Adipocyte (in vitro differentiated cells): ENCODE measurements around the gene MLLT11.

ENCODE experiments used
- DNase-seq: peaks from one replicate; pipeline ENCODE4 v3.0.0-alpha.2; 2015; ENCODE audit warnings: low read depth
- H3K27me3 ChIP-seq: replicated peaks from 2 replicates; pipeline ENCODE4 v1.7.0; 2013; ENCODE audit warnings: mild to moderate bottlenecking, low read length, moderate library complexity; ENCODE audit not compliant: control insufficient read depth, insufficient read depth
- H3K36me3 ChIP-seq: 2 replicates; pipeline ENCODE4 v1.7.0; 2013; ENCODE audit warnings: low read length, mild to moderate bottlenecking, moderate library complexity; ENCODE audit not compliant: control insufficient read depth, insufficient read depth, severe bottlenecking
- H3K4me1 ChIP-seq: 2 replicates; pipeline ENCODE4 v1.7.0; 2013; ENCODE audit warnings: mild to moderate bottlenecking, low read length, moderate library complexity; ENCODE audit not compliant: control insufficient read depth, insufficient read depth
- H3K4me3 ChIP-seq: 2 replicates; pipeline ENCODE4 v1.7.0; 2013; ENCODE audit warnings: mild to moderate bottlenecking, low read length, moderate library complexity
- H3K9ac ChIP-seq: 2 replicates; pipeline ENCODE4 v1.7.0; 2013; ENCODE audit warnings: mild to moderate bottlenecking, low read length, moderate library complexity
- H3K9me3 ChIP-seq: 2 replicates; pipeline ENCODE4 v1.7.0; 2013; ENCODE audit warnings: mild to moderate bottlenecking, low read length, moderate library complexity; ENCODE audit not compliant: control insufficient read depth

Gene MLLT11, protein sequence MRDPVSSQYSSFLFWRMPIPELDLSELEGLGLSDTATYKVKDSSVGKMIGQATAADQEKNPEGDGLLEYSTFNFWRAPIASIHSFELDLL

DNA sequence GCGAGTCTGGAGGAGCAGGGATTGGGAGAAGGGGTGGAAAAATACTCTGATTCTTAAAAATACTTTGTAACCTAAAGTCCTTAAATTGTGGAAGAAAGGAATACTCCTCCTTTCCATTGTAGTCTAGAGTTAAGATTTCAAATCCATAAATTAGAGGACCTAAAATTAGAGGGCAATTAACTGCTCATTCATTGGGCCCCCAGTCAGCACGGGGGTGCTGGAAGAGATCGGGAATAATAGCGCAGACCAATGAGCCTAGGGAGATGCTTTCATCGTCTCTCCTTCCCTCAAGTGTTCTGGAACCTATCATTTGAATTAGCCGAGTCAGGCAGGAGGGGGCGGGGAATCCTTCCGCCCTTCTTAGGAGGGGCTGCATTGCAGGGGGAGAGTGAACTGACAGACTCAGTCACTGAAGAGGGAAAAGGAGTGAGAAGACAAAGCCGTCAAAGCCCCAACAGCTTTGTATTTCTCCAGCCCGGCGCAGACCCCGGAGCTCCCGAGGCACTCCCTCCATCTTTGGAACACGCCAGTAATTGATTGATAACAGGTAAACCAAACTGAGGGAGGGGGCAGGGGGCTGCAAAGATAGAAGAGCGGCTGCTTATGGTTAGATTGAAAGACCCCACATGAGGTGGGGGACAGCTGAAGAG is at the start of gene MLLT11:
MLLT11 (plus strand) TSS at position 391 of the 650 bp plus-strand sequence. CDS start 6,828 bp downstream, outside the sequence.
- Histone ChIP-seq H3K4me3 (peak within 1 kb of the TSS; percentile 98), H3K9ac (peak within 1 kb of the TSS; percentile 96), H3K27me3 (no peaks in the 10 kb centered on the region), H3K9me3 (no peaks in the 10 kb centered on the region), H3K4me1 (peaks cover 40% of the 10 kb centered on the region), H3K36me3 (peaks cover 15% of the 10 kb centered on the region)
- DNase-seq = peak; percentile 89

DNA sequence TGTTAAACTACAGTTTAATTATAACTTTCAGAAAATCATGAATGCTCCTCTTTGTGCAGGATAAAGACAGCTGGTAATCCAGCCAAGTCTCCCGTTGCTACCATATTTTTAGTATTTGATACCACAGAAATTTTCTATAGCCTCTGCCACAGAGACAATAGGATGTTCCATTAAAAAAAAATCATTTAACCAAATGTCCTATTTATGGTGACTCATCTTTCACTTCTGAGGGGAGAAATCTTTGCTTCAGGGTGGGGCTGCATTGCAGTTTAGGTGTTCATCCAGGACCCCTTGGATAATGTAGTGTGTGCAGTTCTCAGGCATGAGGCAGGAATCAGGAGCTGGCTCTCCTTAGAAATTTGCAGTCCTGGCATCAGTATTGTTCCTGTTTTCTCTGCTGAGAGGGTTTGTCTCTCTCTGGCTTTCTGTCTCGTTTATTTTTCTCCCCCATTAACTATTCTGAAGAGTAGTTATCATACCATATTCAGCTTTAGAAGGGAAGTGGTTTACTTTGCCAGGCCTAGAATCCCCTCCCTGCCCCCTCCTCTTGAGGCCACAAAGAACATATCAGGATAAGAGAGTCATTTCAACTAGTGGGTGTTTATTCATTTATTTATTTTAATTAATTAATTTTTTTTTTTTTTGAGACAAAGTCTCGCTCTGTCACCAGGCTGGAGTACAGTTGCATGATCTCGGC is 48.9 kb upstream of the MLLT11 start:
- H3K27me3 ChIP-seq = no peaks in the 10 kb centered on the region
- no peak overlapping the region for H3K9ac ChIP-seq
- no peak for DNase-seq
- H3K36me3 ChIP-seq = no peaks in the 10 kb centered on the region
- no peak overlapping the region for H3K4me3 ChIP-seq
- H3K4me1 ChIP-seq = peaks cover 59% of the 10 kb centered on the region
- H3K9me3 ChIP-seq = no peaks in the 10 kb centered on the region

DNA sequence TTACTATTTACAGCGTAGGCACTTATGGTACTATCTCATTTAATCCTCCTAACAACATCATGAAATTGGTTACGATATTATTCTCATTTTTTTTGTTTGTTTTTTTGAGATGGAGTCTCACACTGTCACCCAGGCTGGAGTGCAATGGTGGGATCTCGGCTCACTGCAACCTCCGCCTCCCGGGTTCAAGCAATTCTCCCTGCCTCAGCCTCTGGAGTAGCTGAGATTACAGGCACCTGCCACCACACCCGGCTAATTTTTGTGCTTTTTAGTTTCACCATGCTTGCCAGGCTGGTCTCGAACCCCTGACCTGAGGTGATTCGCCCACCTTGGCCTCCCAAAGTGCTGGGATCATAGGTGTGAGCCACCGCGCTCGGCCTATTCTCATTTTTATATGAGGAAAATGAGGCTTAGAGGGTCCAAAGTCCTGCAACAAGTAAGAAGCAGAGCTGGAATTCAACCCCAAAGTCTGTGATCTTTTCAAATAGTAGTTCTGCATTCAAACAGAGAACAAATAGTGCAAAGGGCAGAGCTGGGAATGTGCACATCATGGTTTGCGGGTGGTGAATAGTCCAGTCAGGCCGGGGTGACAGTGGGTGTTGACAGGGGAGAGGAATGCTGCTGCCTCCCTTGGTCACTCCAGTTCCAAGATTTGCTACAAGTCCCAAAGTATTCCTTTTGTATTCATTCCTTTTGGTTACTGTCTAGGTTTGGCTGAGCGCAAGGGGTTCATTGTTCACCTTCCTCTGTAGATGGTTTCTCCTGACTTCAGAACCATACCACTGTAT is 47.3 kb upstream of the MLLT11 start:
- Histone ChIP-seq H3K9ac (peak overlapping the region; percentile 55), H3K36me3 (peaks cover 3% of the 10 kb centered on the region), H3K27me3 (no peaks in the 10 kb centered on the region), H3K9me3 (no peaks in the 10 kb centered on the region), H3K4me1 (peaks cover 48% of the 10 kb centered on the region), H3K4me3 (peak overlapping the region; percentile 57)
- DNase-seq = no peak

DNA sequence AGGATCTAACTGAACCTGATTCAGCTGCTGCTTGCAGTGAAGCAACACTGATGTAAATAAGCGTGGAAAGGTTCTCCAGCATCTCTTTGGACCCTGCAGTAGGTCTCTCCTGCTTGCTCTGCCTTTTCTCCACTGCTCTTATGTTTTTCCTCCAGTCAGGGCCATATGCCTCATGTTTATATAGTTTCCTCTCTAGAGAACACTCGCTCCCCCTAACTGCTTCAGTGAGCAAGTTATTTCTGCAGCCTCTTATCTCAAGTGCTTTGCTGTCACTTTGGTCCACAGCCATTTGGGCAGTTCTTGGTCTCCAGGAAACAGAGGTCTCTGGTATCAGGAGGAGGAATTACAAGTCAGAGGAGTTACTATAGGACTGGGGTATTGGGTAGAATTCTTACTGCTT is 46.7 kb upstream of the MLLT11 start:
- DNase-seq = no peak
- Histone ChIP-seq H3K4me1 (peaks cover 45% of the 10 kb centered on the region), H3K36me3 (peaks cover 9% of the 10 kb centered on the region), H3K9ac (peak overlapping the region; percentile 55), H3K27me3 (no peaks in the 10 kb centered on the region), H3K4me3 (peak overlapping the region; percentile 57), H3K9me3 (no peaks in the 10 kb centered on the region)

DNA sequence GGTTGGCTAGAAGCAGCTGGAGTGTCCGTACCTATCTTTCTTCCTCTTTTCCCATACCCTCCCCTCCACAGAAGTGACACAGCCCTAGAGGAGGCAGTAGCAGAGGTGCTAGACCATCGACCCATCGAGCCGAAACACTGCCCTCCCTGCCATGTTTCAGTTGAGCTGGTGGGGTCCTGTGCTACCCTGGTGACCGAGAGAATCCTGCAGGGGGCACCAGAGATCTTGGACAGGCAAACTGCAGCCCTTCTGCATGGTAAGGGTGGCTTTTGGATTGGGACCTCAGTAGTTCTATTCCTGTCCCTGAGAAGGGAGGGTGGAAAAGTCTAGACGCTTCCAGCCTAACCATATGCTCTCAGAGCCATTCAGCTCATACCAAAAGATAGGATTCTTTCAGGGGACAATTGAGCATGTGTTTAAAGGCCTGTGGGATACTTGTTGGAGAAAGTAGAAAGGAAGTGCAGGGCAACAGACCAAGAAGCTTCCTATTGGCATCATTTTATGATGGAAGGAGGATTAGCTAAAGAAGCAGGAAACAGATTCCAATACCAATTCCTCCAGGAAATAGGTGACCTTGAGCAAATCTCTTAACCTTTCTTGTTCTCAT is 35.6 kb upstream of the MLLT11 start:
- peaks cover 39% of the 10 kb centered on the region for H3K36me3 ChIP-seq
- peak; percentile 78 for DNase-seq
- H3K4me1 ChIP-seq = no peaks in the 10 kb centered on the region
- H3K9ac ChIP-seq = no peak overlapping the region
- H3K4me3 ChIP-seq = no peak overlapping the region
- no peaks in the 10 kb centered on the region for H3K9me3 ChIP-seq
- H3K27me3 ChIP-seq = no peaks in the 10 kb centered on the region

DNA sequence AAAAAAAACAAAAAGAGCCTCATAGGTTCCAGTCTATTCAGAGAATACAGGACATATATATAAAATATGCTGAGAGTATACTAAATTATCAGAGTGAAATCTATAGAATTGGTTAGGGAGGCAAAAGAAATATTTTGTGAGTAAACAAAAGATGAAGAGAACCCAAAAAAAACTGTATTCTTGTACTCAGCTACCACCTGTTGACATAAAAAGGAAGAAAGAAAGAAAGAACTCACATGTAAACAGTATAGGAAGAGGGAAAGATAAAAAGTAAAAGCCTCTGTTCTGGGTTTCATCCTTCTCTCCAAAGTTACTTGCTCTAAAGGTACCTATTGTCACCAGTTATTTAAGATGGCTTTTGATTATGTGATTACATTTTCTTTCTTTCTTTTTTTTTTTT is 33.7 kb upstream of the MLLT11 start:
- Histone ChIP-seq H3K4me3 (no peak overlapping the region), H3K36me3 (peaks cover 52% of the 10 kb centered on the region), H3K27me3 (no peaks in the 10 kb centered on the region), H3K9me3 (no peaks in the 10 kb centered on the region), H3K9ac (no peak overlapping the region), H3K4me1 (no peaks in the 10 kb centered on the region)
- DNase-seq = no peak

DNA sequence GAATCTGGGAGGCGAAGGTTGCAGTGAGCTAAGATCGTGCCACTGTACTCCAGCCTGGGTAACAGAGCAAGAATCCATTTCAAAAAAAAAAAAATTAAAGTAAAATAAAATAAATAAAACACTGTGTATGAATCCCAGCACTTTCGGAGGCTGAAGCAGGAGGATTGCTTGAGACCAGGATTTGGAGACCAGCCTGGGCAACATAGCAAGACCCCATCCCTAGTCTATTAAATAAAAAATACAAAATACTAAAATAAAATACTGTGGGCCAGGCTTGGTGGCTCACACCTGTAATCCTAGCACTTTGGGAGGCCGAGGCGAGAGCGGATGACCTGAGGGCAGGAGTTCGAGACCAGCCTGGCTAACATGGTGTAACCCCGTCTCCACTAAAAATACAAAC is 28.0 kb upstream of the MLLT11 start:
- H3K36me3 ChIP-seq = peaks cover 54% of the 10 kb centered on the region

DNA sequence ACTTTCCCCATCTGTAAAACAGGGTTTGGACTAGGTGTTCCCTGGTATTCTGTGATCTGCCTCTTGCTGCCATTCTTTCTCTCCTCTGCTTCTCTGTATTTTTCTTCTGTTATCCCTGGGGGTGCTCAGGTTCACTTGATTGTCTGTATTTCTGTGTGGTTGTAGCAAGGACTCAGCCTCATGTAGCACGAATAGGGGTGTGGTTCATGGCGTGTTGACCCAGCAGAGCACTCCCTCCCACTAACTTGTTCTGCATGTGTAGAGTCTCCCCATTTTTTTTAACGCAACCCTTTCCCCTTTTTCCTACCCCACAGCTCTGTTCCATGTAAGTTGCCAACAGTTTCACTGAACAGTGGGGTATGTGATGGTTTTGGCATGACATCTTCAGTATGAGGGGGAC is 25.0 kb upstream of the MLLT11 start:
- H3K36me3 ChIP-seq = peaks cover 36% of the 10 kb centered on the region
- H3K27me3 ChIP-seq = no peaks in the 10 kb centered on the region

More for the DNA sequence above, 28.0 kb upstream of the MLLT11 start:
- no peaks in the 10 kb centered on the region for H3K9me3 ChIP-seq
- H3K4me1 ChIP-seq = no peaks in the 10 kb centered on the region
- no peak overlapping the region for H3K9ac ChIP-seq
- no peak for DNase-seq
- no peaks in the 10 kb centered on the region for H3K27me3 ChIP-seq
- H3K4me3 ChIP-seq = no peak overlapping the region

DNA sequence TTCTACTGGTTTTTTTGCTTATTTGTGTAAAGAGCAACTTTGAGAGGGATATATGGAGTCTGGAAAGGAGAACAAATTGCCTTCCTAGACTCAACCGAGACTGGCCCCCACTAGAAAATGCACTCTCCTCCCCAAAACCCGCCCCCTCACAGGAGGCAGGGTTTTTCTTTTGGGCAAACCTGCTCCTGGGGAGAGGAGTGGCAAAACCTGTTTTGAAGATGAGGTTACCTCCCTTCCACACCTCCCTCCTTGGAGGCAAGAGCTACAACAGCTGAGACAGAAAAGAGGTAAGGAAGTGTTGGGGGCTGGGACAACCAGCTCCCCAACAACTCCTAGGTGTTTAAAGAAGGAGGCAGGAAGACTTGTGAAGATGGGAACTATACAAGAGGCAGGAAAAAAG is 23.8 kb upstream of the MLLT11 start, which contains the start of gene BNIPL:
BNIPL (plus strand) TSS at position 231 of the 400 bp plus-strand sequence; CDS start at position 371, 140 bp downstream.
- Histone ChIP-seq H3K9ac (no peak within 1 kb of the TSS), H3K27me3 (no peaks in the 10 kb centered on the region), H3K4me1 (no peaks in the 10 kb centered on the region), H3K9me3 (no peaks in the 10 kb centered on the region), H3K36me3 (peaks cover 29% of the 10 kb centered on the region), H3K4me3 (no peak within 1 kb of the TSS)
- DNase-seq = no peak

More for the DNA sequence above, 25.0 kb upstream of the MLLT11 start:
- no peak for DNase-seq
- Histone ChIP-seq H3K4me1 (no peaks in the 10 kb centered on the region), H3K9ac (no peak overlapping the region), H3K4me3 (no peak overlapping the region), H3K9me3 (no peaks in the 10 kb centered on the region)

DNA sequence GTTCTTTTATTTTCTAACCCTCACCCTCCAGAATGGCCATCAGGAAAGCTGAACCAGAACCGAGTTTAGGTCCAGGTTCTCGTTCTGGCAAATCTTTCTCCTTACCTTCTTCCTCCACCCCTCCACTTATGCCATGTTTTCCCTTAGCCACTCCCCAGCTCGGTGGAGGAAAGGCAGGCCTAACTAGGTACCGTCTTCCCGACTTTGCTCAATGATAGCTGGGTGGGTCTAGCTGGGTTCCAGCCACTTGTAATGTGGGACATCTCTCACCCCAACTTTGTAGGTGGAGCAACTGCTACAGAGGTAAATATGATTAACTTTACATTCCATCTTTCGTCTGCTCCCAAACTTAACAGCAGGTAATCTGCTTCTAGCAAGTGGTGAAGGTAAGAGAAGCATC is 23.2 kb upstream of the MLLT11 start:
- Histone ChIP-seq H3K9me3 (no peaks in the 10 kb centered on the region), H3K4me1 (no peaks in the 10 kb centered on the region), H3K9ac (no peak overlapping the region), H3K4me3 (no peak overlapping the region), H3K27me3 (no peaks in the 10 kb centered on the region), H3K36me3 (peaks cover 24% of the 10 kb centered on the region)
- DNase-seq = no peak

DNA sequence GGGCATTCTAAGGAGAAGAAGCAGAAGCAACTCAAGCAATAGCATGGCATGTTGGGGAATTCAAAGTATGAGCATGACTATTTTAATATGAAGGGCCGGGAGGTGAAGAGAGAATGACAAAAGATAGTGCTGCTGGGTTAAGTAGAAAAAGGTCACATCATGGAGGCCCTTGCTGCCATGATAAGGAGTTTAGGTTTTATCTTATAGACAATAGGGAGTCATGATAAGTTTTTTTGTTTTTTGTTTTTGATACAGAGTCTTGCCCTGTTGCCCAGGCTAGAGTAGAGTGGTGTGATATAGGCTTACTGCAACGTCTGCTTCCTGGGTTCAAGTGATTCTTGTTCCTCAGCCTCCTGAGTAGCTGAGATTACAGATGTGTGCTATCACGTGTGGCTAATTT is 20.7 kb upstream of the MLLT11 start:
- no peak for DNase-seq
- no peaks in the 10 kb centered on the region for H3K27me3 ChIP-seq
- H3K9ac ChIP-seq = no peak overlapping the region
- H3K4me1 ChIP-seq = no peaks in the 10 kb centered on the region
- no peak overlapping the region for H3K4me3 ChIP-seq
- H3K36me3 ChIP-seq = peaks cover 14% of the 10 kb centered on the region
- no peaks in the 10 kb centered on the region for H3K9me3 ChIP-seq
